Central memory CD8-positive, alpha-beta T cell (primary cell): Measurements from ENCODE around the gene GABRP.

Experiments used
- ATAC-seq: fragments of 150-1000 bp; cut with Tn5 transposase; replicated peaks from 2 replicates; pipeline ENCODE4 v1.10.0; 2022; ENCODE audit warnings: mild to moderate bottlenecking, moderate FRiP score, moderate number of reproducible peaks; ENCODE audit not compliant: poor library complexity, severe bottlenecking; ENCODE audit errors: extremely low read depth
- DNase-seq, 2 donors: peaks; one replicate each; pipeline ENCODE4 v3.0.0; 2021; ENCODE audit warnings: low spot score in 2 of 2
- H3K27ac Mint-ChIP-seq: one replicate; pipeline ENCODE4 v1.8.0; 2022; ENCODE audit warnings: low read depth, mild to moderate bottlenecking, moderate library complexity, mixed read lengths
- H3K27me3 Mint-ChIP-seq: one replicate; pipeline ENCODE4 v1.8.0; 2022; ENCODE audit warnings: mixed read lengths
- H3K36me3 Mint-ChIP-seq: one replicate; pipeline ENCODE4 v1.8.0; 2022; ENCODE audit warnings: mild to moderate bottlenecking, moderate library complexity, mixed read lengths; ENCODE audit not compliant: insufficient read depth
- H3K4me1 Mint-ChIP-seq: one replicate; pipeline ENCODE4 v1.8.0; 2022; ENCODE audit warnings: mixed read lengths
- H3K4me3 Mint-ChIP-seq: one replicate; pipeline ENCODE4 v1.8.0; 2022; ENCODE audit warnings: mild to moderate bottlenecking, moderate library complexity, mixed read lengths
- H3K9me3 Mint-ChIP-seq: one replicate; pipeline ENCODE4 v1.8.0; 2022; ENCODE audit warnings: mixed read lengths

Gene GABRP, protein sequence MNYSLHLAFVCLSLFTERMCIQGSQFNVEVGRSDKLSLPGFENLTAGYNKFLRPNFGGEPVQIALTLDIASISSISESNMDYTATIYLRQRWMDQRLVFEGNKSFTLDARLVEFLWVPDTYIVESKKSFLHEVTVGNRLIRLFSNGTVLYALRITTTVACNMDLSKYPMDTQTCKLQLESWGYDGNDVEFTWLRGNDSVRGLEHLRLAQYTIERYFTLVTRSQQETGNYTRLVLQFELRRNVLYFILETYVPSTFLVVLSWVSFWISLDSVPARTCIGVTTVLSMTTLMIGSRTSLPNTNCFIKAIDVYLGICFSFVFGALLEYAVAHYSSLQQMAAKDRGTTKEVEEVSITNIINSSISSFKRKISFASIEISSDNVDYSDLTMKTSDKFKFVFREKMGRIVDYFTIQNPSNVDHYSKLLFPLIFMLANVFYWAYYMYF

DNA sequence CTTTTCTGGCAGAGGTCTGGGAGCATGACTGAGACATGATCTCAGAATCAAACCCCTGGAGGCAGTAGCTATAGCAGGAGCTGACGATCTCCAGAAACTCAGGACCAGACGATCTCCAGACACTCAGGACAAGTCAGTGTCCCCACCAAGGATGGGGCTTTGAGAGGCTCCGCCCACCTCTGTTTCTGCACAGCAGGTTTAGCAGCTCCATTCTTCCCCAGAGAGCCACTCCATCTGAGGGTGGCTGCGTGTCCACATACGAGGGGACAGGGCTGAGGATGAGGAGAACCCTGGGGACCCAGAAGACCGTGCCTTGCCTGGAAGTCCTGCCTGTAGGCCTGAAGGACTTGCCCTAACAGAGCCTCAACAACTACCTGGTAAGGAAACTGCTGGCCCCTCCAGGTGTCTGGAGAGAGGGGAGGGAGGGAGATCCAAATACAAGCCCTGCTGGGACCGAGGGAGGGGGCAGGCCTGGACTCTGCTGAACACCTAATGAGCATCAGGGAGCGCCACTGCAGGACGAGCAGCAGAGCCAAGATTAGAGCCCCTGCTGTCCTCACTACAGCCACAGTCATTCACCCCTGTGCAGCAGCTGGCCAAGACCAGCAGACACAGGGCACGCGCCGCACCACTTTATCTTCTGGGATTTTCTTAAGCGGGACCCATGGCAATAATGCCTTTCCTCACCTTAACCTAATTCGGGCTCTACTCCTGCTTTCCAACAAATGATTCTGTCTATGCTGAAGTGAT is at the start of gene GABRP:
GABRP (plus strand) TSS at position 228 of the 750 bp plus-strand sequence. CDS start 4,891 bp downstream, outside the sequence.
- Mint-ChIP-seq H3K27me3 (no peaks in the 10 kb centered on the region), H3K27ac (no peak within 1 kb of the TSS), H3K36me3 (peaks cover 2% of the 10 kb centered on the region)

DNA sequence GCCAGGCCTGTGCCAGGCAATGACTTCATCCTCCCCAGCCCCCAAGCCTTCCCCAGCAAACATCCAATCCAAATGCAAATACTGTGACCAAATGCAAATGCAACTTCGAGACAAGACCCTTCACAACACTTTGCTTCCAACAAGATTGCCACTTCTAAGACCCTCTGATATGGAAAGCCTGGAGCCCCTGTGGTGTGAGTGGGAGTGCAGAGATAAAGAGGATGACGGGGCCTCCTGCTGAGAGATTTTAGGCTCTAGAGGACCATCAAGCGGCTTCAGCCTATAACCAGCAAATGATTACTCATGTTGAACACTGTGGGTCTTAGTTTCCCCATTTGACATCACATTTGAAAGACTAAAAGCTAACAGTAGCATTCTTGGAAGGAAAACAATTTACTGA is 46.6 kb upstream of the GABRP start:
- DNase-seq (no peak), ATAC-seq (no peak)
- Mint-ChIP-seq H3K27me3 (peaks cover 31% of the 10 kb centered on the region), H3K9me3 (peaks cover 7% of the 10 kb centered on the region), H3K4me3 (no peak overlapping the region), H3K4me1 (no peaks in the 10 kb centered on the region), H3K27ac (no peak overlapping the region), H3K36me3 (no peaks in the 10 kb centered on the region)

More for the DNA sequence above, at the start of gene GABRP:
- no peak for DNase-seq
- H3K4me3 Mint-ChIP-seq = no peak within 1 kb of the TSS
- H3K9me3 Mint-ChIP-seq = no peaks in the 10 kb centered on the region
- no peaks in the 10 kb centered on the region for H3K4me1 Mint-ChIP-seq
- no peak for ATAC-seq

DNA sequence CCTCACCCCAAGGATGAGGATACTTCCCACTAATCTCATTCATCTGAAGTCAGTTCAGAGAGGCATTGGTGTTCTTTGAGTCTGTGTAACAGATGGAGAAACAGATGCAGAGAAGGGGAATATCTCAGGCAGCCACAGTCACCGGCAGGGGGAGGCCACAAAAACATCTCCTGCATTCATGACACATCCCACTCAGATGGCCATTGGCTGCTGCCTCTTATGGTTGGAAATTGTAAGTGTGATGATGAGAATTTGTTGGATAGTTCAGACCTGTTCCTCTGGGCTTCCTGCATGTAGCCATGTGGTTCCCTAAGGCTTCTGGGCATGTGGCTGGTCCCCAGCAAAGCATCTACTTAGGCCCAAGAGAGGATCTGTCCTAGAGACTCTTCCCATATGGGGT is 45.9 kb upstream of the GABRP start:
- ATAC-seq (no peak), DNase-seq (no peak)
- H3K4me3 Mint-ChIP-seq = no peak overlapping the region
- no peaks in the 10 kb centered on the region for H3K36me3 Mint-ChIP-seq
- H3K27ac Mint-ChIP-seq = no peak overlapping the region
- H3K27me3 Mint-ChIP-seq = peaks cover 36% of the 10 kb centered on the region
- H3K4me1 Mint-ChIP-seq = no peaks in the 10 kb centered on the region
- peaks cover 7% of the 10 kb centered on the region for H3K9me3 Mint-ChIP-seq

DNA sequence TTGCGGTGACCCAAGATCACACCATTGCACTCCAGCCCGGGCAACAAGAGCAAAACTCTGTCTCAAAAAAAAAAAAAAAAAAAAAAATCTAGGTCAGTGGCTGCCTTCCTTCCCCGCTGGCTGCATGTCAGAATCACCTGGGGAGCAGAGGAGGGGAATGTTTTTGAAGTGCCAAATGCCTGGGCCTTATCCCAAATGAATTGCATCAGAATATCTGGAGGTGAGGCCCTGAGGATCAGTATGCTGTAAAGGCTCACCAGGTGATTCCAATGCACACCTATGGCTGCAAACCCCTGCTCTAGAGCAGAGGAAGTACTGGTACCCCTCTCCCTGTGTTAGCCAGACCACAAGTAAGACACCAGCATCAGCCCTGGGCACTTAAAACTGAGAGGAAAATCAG is 44.7 kb upstream of the GABRP start:
- Mint-ChIP-seq H3K36me3 (peaks cover 1% of the 10 kb centered on the region), H3K4me3 (no peak overlapping the region)
- no peak for ATAC-seq

DNA sequence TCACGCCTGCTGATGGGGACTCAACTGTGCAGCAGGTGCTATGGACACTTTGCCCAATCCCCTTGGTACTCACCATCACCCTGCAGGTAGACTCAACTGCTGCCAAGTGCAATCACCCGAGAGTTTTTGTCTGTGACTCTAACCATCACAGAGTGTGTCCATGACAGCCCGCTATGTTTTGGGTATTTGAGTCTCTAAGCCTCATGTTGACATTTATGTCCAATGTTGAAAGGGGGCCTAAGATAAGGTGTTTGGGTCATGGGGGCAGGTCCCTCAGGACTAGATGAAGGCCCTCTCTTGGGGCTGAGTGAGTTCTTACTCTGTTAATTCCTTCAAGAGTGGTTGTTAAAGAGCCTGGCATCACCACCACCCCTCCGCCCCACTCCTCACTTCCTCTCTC is 44.1 kb upstream of the GABRP start:
- H3K27me3 Mint-ChIP-seq = peaks cover 36% of the 10 kb centered on the region
- no peak overlapping the region for H3K27ac Mint-ChIP-seq
- H3K4me3 Mint-ChIP-seq = no peak overlapping the region
- no peak for DNase-seq
- peaks cover 5% of the 10 kb centered on the region for H3K4me1 Mint-ChIP-seq
- H3K36me3 Mint-ChIP-seq = peaks cover 1% of the 10 kb centered on the region
- H3K9me3 Mint-ChIP-seq = peaks cover 7% of the 10 kb centered on the region
- ATAC-seq = no peak

More for the DNA sequence above, 44.7 kb upstream of the GABRP start:
- Mint-ChIP-seq H3K27ac (no peak overlapping the region), H3K27me3 (peaks cover 36% of the 10 kb centered on the region), H3K4me1 (no peaks in the 10 kb centered on the region), H3K9me3 (peaks cover 7% of the 10 kb centered on the region)
- DNase-seq = no peak

DNA sequence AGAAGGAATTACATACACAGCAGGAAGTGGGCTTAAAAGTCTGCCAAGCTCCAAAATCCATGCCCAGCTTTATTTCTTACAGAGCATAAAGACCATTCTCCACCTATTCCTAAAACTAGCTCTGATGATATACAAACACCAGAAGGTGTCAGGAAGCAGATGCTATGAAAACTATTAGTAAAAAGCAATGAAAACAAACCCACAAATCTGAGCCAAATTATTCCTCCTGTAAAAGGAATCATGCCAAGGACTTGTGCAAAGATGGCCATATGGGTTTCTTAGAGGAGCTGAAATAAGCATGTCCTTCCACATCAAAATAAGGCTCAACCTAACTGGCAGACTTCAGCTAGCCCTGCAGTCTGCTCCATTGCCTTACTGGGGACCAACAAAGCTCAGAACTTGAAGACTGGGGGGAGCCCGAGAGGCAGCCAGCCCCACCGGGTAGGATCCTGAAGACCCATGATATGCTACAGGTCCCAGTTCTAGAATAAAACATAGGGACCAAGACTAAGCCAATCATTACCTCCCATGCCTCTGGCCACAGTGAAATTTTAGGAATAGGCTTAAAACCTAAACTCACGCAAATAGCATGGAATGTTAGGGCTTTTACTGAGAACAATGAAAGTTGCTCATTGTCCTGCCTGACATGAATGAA is 42.8 kb upstream of the GABRP start:
- Mint-ChIP-seq H3K27ac (no peak overlapping the region), H3K27me3 (peaks cover 36% of the 10 kb centered on the region), H3K9me3 (peaks cover 7% of the 10 kb centered on the region), H3K36me3 (peaks cover 1% of the 10 kb centered on the region), H3K4me3 (no peak overlapping the region), H3K4me1 (peaks cover 5% of the 10 kb centered on the region)
- DNase-seq = no peak
- no peak for ATAC-seq

DNA sequence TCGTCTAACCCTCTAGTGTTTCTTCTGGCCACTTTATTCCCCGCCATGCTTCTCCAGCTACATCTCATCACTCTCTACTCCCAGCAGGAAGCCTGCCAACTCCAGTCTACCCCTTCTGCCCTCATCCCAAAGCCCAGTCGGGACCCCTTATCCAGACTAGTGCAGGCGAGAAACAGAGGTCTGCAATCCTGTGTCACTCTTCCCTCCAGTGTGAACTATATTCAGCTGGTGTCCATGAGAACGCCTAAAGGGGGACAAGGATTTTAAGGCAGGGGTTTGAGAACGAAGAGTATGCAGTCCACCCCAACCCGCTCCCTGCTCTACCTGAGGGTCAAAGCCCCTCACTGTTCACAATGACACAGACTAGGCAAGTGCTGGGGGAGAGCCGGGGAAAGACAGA is 41.7 kb upstream of the GABRP start:
- DNase-seq (no peak), ATAC-seq (no peak)
- no peak overlapping the region for H3K27ac Mint-ChIP-seq
- peaks cover 1% of the 10 kb centered on the region for H3K36me3 Mint-ChIP-seq
- H3K9me3 Mint-ChIP-seq = no peaks in the 10 kb centered on the region
- H3K27me3 Mint-ChIP-seq = peaks cover 30% of the 10 kb centered on the region
- H3K4me3 Mint-ChIP-seq = no peak overlapping the region
- peaks cover 5% of the 10 kb centered on the region for H3K4me1 Mint-ChIP-seq

DNA sequence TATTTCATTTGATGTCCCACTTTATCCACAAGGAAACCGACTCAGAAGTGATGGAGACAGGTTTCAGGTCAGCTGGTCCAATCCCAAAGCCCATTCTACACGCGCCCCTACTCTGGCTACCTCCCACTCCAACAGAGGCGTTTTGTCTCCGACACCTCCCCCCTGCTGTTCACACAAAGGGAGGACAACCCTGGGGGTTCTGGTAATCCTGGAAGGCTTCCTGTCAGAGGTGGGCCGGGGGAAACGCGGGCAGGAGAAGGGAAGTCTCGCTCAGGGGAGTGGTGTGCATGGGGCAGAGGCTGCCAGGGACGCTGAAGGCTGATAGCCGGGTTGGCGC is 39.7 kb upstream of the GABRP start:
- ATAC-seq = no peak
- H3K27ac Mint-ChIP-seq = no peak overlapping the region
- no peaks in the 10 kb centered on the region for H3K9me3 Mint-ChIP-seq
- peaks cover 1% of the 10 kb centered on the region for H3K36me3 Mint-ChIP-seq
- H3K4me1 Mint-ChIP-seq = peaks cover 5% of the 10 kb centered on the region
- no peak overlapping the region for H3K4me3 Mint-ChIP-seq
- DNase-seq = no peak
- H3K27me3 Mint-ChIP-seq = peaks cover 49% of the 10 kb centered on the region

DNA sequence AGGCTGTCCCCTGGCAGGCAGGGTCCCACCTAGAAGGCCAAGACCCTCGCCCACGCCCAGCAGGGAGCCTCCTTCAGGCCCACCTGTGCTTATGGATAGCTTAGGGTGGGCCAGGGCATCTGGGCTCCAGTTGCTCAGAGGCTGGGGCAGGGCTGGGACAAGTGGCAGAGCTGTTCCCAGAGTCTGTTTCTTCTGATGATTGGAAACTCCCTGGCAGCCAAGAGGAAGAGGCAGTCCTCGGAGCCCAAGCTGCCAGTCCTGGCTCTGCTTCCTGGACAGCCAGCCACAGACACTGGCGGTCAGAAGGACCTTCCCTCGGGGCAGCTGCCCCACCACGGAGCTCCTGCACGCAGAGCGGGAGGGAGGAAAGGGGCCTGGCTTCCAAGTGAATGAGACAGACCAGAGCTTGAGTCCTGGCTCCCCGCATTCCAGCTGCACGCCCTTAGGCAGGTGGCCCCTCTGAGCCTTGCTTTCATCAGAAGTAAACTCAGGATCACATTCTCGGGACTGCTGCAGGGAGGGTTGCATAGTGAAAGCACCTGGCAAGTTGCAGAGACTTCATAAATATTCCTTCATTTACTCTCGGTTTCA is 37.9 kb upstream of the GABRP start:
- H3K27me3 Mint-ChIP-seq = peaks cover 52% of the 10 kb centered on the region
- no peak for DNase-seq

DNA sequence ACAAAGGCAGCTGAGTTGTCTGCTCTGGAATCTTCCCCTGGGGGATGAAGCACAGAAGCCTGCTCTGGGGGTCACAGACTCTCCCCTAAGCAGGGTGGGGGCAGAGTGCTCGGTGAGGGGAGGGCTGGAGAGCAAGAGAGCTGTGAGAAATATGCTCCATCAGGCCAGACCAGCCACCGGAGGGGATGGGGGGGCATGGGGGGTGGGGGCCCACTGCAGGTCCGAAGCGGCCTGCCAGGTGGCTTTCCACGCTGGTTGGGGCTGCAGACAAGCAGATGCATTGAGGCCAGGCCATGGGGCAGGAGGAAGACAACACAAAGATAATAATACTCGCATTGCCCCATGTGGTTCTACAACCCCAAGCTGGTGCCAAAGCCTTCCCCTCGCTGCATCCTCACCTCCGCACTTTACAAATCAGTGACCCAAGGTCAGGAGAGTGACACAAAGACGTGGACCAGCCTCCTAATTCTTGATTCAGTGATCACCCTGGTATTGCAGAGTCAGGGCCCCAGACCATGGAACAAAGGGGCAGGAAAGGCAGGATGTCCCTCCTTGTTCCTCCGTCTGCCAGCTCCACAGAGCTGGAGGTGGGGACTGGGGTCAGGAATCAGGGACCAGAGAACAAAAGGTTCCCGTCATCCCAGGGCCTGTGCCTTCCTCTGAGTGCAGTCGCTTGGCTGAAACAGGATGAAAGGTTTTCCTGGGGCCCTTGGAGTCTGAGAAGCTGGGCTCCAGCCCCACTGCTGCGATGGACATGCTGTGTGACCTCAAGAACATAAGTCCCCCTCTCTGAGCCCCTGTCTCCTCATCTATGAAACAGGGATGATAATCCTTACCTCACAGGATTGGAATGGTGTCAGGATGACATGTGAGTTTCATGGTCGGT is 37.2 kb upstream of the GABRP start:
- Mint-ChIP-seq H3K27ac (no peak overlapping the region), H3K4me3 (no peak overlapping the region), H3K36me3 (peaks cover 1% of the 10 kb centered on the region), H3K27me3 (peaks cover 57% of the 10 kb centered on the region), H3K4me1 (peaks cover 5% of the 10 kb centered on the region), H3K9me3 (no peaks in the 10 kb centered on the region)
- no peak for ATAC-seq
- DNase-seq = no peak

More for the DNA sequence above, 37.9 kb upstream of the GABRP start:
- H3K27ac Mint-ChIP-seq = no peak overlapping the region
- H3K4me1 Mint-ChIP-seq = peaks cover 5% of the 10 kb centered on the region
- H3K9me3 Mint-ChIP-seq = no peaks in the 10 kb centered on the region
- no peak overlapping the region for H3K4me3 Mint-ChIP-seq
- no peak for ATAC-seq
- peaks cover 1% of the 10 kb centered on the region for H3K36me3 Mint-ChIP-seq

DNA sequence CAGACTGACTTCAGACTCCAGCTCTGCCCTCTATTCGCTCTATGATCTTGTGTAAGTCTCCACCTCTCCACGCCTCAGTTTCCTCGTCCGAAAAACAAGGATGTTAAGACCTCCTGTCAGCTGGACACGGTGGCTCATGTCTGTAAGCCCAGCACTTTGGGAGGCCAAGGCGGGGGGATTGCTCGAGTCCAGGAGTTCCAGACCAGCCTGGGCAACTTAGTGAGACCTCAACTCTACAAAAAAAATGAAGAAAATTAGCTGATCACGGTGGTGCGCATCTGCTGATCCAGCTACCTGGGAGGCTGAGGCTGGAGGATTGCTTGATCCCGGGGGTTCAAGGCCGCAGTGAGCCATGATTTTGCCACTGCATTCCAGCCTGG is 36.6 kb upstream of the GABRP start:
- DNase-seq (no peak), ATAC-seq (no peak)
- H3K4me1 Mint-ChIP-seq = peaks cover 5% of the 10 kb centered on the region
- H3K9me3 Mint-ChIP-seq = no peaks in the 10 kb centered on the region
- no peak overlapping the region for H3K27ac Mint-ChIP-seq
- H3K27me3 Mint-ChIP-seq = peaks cover 51% of the 10 kb centered on the region
- peaks cover 1% of the 10 kb centered on the region for H3K36me3 Mint-ChIP-seq
- H3K4me3 Mint-ChIP-seq = no peak overlapping the region

DNA sequence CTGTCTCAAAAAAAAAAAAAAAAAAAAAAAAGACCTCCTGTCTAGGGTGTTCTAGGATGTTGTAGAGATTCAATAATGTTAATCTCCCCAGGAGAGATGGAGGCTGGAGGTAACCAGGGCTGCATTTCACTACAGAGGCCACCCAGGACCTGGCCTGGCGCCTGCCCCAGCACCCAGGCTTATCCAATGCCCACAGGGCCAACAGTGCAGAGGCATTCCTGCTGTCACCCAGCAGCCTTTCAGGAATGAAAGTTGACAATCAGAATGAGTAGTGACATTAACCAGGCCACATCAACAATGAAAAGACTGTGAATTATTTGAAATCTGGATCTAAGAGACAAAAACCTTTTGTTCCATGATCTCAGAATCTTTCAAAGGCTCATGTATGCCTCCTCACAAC is 36.2 kb upstream of the GABRP start:
- Mint-ChIP-seq H3K36me3 (peaks cover 1% of the 10 kb centered on the region), H3K27me3 (peaks cover 47% of the 10 kb centered on the region), H3K4me1 (peaks cover 5% of the 10 kb centered on the region), H3K9me3 (no peaks in the 10 kb centered on the region), H3K4me3 (no peak overlapping the region), H3K27ac (no peak overlapping the region)
- ATAC-seq (no peak), DNase-seq (no peak)
